WTC11 (cell line): ENCODE measurements around the gene PPP1R14D. TPM values are rescaled to one million over a fixed set of nuclear protein-coding genes. Genes with fewer than 3 reads are reported as not detected.

Experiments used
- ATAC-seq: fragments of 200-7000 bp; cut with Tn5 transposase; 2 replicates; pipeline ENCODE4 v1.10.0; 2021; ENCODE audit warnings: mild to moderate bottlenecking, moderate library complexity
- CTCF ChIA-PET: fragments of 300-600 bp; sonication (Branson Sonifier 250); formaldehyde crosslinking; loops from one replicate; lab custom pipeline; 2021; ENCODE audit warnings: antibody characterized with exemption; lab: Charles Lee
- POLR2A ChIA-PET: fragments of 350-600 bp; sonication (Branson Sonifier 250); formaldehyde crosslinking; loops from one replicate; lab custom pipeline; 2021; ENCODE audit warnings: antibody characterized with exemption; lab: Charles Lee
- DNase-seq: peaks from one replicate; pipeline ENCODE4 v3.0.0; 2021; ENCODE audit warnings: low spot score
- H3K27ac Mint-ChIP-seq: 2 replicates; pipeline ENCODE4 v1.8.0; 2021; ENCODE audit warnings: mixed read lengths
- H3K27me3 Mint-ChIP-seq: 2 replicates; pipeline ENCODE4 v1.8.0; 2021; ENCODE audit warnings: low read depth, mild to moderate bottlenecking, moderate library complexity, mixed read lengths
- H3K36me3 Mint-ChIP-seq: 2 replicates; pipeline ENCODE4 v1.8.0; 2021; ENCODE audit warnings: mixed read lengths
- H3K4me1 Mint-ChIP-seq: 2 replicates; pipeline ENCODE4 v1.8.0; 2022; ENCODE audit warnings: mixed read lengths
- H3K4me3 Mint-ChIP-seq: 2 replicates; pipeline ENCODE4 v1.8.0; 2021; ENCODE audit warnings: mild to moderate bottlenecking, moderate library complexity, mixed read lengths
- H3K9me3 Mint-ChIP-seq: 2 replicates; pipeline ENCODE4 v1.8.0; 2021; ENCODE audit warnings: mixed read lengths
- AR ChIP-seq: fragments of 250-450 bp; sonication (Bioruptor Pico); IDR thresholded peaks from 2 replicates; pipeline ENCODE4 v1.9.0; 2021; ENCODE audit warnings: mild to moderate bottlenecking
- ATF2 ChIP-seq: sonication (generic); formaldehyde crosslinking; IDR thresholded peaks from 2 replicates; pipeline ENCODE4 v1.8.1; 2022; ENCODE audit warnings: low read depth, missing genetic modification reagents, borderline replicate concordance
- FOXP1 ChIP-seq: sonication (generic); formaldehyde crosslinking; IDR thresholded peaks from 2 replicates; pipeline ENCODE4 v1.8.0; 2022; ENCODE audit warnings: missing genetic modification reagents, mild to moderate bottlenecking, moderate library complexity, borderline replicate concordance
- HMGA2 ChIP-seq: fragments of 250-450 bp; sonication (Bioruptor Pico); IDR thresholded peaks from 2 replicates; pipeline ENCODE4 v1.4.0; 2021; ENCODE audit warnings: mild to moderate bottlenecking, moderate library complexity
- JUN ChIP-seq: sonication (generic); formaldehyde crosslinking; IDR thresholded peaks from 2 replicates; pipeline ENCODE4 v1.8.0; 2023; ENCODE audit warnings: mild to moderate bottlenecking, missing genetic modification reagents
- MLX ChIP-seq: sonication (generic); formaldehyde crosslinking; IDR thresholded peaks from 2 replicates; pipeline ENCODE4 v1.8.1; 2023; ENCODE audit warnings: mild to moderate bottlenecking, missing genetic modification reagents, moderate library complexity
- MYBL2 ChIP-seq: sonication (generic); formaldehyde crosslinking; IDR thresholded peaks from 2 replicates; pipeline ENCODE4 v1.8.1; 2023; ENCODE audit warnings: mild to moderate bottlenecking, moderate library complexity, missing genetic modification reagents
- NR1H2 ChIP-seq: sonication (generic); formaldehyde crosslinking; IDR thresholded peaks from 2 replicates; pipeline ENCODE4 v1.9.0; 2021; ENCODE audit warnings: mild to moderate bottlenecking, moderate library complexity, missing genetic modification reagents
- PREB ChIP-seq: sonication (generic); formaldehyde crosslinking; IDR thresholded peaks from 2 replicates; pipeline ENCODE4 v1.8.1; 2022; ENCODE audit warnings: mild to moderate bottlenecking, missing genetic modification reagents, moderate library complexity, borderline replicate concordance
- RELA ChIP-seq: sonication (generic); formaldehyde crosslinking; IDR thresholded peaks from 2 replicates; pipeline ENCODE4 v1.8.1; 2022; ENCODE audit warnings: missing genetic modification reagents, mild to moderate bottlenecking, borderline replicate concordance
- SMAD4 ChIP-seq: sonication (generic); formaldehyde crosslinking; IDR thresholded peaks from 2 replicates; pipeline ENCODE4 v1.8.0; 2022; ENCODE audit warnings: mild to moderate bottlenecking, missing genetic modification reagents
- ZNF317 ChIP-seq: sonication (generic); formaldehyde crosslinking; IDR thresholded peaks from 2 replicates; pipeline ENCODE4 v1.8.1; 2023; ENCODE audit warnings: low read depth, mild to moderate bottlenecking, moderate library complexity, missing genetic modification reagents, borderline replicate concordance
- ZNF532 ChIP-seq: fragments of 250-450 bp; sonication (Bioruptor Pico); IDR thresholded peaks from 2 replicates; pipeline ENCODE4 v1.9.0; 2021; ENCODE audit warnings: mild to moderate bottlenecking, borderline replicate concordance
- total RNA-seq: library from RNA; stranded (reverse); gene quantifications from 3 replicates; pipeline ENCODE4 v1.2.3, GENCODE V29; 2021
- TF ChIP-seq, protein P1 (sequence below): sonication (generic); formaldehyde crosslinking; IDR thresholded peaks from 2 replicates; pipeline ENCODE4 v1.8.0; 2022; ENCODE audit warnings: mild to moderate bottlenecking, missing genetic modification reagents
- TF ChIP-seq, protein P2 (sequence below): sonication (generic); formaldehyde crosslinking; IDR thresholded peaks from 2 replicates; pipeline ENCODE4 v1.8.1; 2023; ENCODE audit warnings: mild to moderate bottlenecking, missing genetic modification reagents, moderate library complexity
- TF ChIP-seq, protein P3 (sequence below): sonication (generic); formaldehyde crosslinking; IDR thresholded peaks from 2 replicates; pipeline ENCODE4 v1.8.0; 2023; ENCODE audit warnings: missing genetic modification reagents, mild to moderate bottlenecking, borderline replicate concordance
- TF ChIP-seq, protein P4 (sequence below): fragments of 250-450 bp; sonication (Bioruptor Pico); IDR thresholded peaks from 2 replicates; pipeline ENCODE4 v1.9.0; 2021; ENCODE audit warnings: moderate library complexity, mild to moderate bottlenecking, inconsistent platforms, borderline replicate concordance

The PPP1R14D gene
- total RNA-seq, 1 experiment from 2014 or later, result not detected

DNA sequence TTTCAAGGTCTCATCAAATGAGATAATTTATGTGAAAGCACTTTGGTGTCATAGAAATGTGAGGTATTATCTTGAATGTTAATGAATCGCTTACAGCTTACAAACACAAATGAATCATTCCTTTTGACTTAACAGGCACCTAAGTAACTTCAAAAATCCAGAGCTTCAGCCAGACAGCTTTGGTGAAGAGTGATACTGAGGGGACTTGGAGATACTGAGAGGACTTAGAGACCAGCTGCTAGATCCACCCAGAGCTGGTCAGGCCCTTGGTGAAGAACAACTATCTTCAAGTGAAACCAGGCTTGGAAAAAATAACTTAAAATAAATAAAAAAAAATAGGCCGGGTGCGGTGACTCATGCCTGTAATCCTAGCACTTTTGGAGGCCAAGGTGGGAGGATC is 37.8 kb downstream of the PPP1R14D start:
- ChIA-PET CTCF (interaction anchor here (1.5 to 2.2 kb wide), 2 partner anchors 67 to 103 kb away, joined by 3 to 6 read pairs; partner anchors contain the start of gene VPS18), POLR2A (no interaction called here)
- Mint-ChIP-seq H3K4me1 (peaks cover 53% of the 10 kb centered on the region), H3K9me3 (no peaks in the 10 kb centered on the region), H3K27ac (no peak overlapping the region), H3K27me3 (no peaks in the 10 kb centered on the region), H3K36me3 (peaks cover 10% of the 10 kb centered on the region), H3K4me3 (no peak overlapping the region)
- no peak for DNase-seq
- ATAC-seq, result no peak
- TF ChIP-seq MYBL2 (no peak), HMGA2 (no peak), SMAD4 (CRISPR knock-in tag) (no peak), ATF2 (CRISPR knock-in tag) (no peak), FOXP1 (no peak), MLX (CRISPR knock-in tag) (no peak), ZNF532 (no peak), PREB (CRISPR knock-in tag) (no peak), JUN (CRISPR knock-in tag) (no peak), AR (CRISPR knock-in tag) (no peak), NR1H2 (CRISPR knock-in tag) (no peak), ZNF317 (CRISPR knock-in tag) (no peak), RELA (CRISPR knock-in tag) (no peak)
- TF ChIP-seq, protein P1, sequence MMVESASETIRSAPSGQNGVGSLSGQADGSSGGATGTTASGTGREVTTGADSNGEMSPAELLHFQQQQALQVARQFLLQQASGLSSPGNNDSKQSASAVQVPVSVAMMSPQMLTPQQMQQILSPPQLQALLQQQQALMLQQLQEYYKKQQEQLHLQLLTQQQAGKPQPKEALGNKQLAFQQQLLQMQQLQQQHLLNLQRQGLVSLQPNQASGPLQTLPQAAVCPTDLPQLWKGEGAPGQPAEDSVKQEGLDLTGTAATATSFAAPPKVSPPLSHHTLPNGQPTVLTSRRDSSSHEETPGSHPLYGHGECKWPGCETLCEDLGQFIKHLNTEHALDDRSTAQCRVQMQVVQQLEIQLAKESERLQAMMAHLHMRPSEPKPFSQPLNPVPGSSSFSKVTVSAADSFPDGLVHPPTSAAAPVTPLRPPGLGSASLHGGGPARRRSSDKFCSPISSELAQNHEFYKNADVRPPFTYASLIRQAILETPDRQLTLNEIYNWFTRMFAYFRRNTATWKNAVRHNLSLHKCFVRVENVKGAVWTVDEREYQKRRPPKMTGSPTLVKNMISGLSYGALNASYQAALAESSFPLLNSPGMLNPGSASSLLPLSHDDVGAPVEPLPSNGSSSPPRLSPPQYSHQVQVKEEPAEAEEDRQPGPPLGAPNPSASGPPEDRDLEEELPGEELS (CRISPR knock-in tag), result no peak
- TF ChIP-seq, protein P2, sequence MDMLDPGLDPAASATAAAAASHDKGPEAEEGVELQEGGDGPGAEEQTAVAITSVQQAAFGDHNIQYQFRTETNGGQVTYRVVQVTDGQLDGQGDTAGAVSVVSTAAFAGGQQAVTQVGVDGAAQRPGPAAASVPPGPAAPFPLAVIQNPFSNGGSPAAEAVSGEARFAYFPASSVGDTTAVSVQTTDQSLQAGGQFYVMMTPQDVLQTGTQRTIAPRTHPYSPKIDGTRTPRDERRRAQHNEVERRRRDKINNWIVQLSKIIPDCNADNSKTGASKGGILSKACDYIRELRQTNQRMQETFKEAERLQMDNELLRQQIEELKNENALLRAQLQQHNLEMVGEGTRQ, result no peak
- TF ChIP-seq, protein P3, sequence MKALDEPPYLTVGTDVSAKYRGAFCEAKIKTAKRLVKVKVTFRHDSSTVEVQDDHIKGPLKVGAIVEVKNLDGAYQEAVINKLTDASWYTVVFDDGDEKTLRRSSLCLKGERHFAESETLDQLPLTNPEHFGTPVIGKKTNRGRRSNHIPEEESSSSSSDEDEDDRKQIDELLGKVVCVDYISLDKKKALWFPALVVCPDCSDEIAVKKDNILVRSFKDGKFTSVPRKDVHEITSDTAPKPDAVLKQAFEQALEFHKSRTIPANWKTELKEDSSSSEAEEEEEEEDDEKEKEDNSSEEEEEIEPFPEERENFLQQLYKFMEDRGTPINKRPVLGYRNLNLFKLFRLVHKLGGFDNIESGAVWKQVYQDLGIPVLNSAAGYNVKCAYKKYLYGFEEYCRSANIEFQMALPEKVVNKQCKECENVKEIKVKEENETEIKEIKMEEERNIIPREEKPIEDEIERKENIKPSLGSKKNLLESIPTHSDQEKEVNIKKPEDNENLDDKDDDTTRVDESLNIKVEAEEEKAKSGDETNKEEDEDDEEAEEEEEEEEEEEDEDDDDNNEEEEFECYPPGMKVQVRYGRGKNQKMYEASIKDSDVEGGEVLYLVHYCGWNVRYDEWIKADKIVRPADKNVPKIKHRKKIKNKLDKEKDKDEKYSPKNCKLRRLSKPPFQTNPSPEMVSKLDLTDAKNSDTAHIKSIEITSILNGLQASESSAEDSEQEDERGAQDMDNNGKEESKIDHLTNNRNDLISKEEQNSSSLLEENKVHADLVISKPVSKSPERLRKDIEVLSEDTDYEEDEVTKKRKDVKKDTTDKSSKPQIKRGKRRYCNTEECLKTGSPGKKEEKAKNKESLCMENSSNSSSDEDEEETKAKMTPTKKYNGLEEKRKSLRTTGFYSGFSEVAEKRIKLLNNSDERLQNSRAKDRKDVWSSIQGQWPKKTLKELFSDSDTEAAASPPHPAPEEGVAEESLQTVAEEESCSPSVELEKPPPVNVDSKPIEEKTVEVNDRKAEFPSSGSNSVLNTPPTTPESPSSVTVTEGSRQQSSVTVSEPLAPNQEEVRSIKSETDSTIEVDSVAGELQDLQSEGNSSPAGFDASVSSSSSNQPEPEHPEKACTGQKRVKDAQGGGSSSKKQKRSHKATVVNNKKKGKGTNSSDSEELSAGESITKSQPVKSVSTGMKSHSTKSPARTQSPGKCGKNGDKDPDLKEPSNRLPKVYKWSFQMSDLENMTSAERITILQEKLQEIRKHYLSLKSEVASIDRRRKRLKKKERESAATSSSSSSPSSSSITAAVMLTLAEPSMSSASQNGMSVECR (CRISPR knock-in tag), result no peak
- TF ChIP-seq, protein P4, sequence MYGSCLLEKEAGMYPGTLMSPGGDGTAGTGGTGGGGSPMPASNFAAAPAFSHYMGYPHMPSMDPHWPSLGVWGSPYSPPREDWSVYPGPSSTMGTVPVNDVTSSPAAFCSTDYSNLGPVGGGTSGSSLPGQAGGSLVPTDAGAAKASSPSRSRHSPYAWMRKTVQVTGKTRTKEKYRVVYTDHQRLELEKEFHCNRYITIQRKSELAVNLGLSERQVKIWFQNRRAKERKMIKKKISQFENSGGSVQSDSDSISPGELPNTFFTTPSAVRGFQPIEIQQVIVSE (CRISPR knock-in tag), result no peak
